ENCODE results near the gene CDCA4. TPM values are rescaled to one million over a fixed set of nuclear protein-coding genes. Genes with fewer than 3 reads are reported as not detected.

The CDCA4 gene
- total and polyA plus RNA-seq, 2 experiments from 2014 or later = 24.0 to 27.5 TPM

GRCh38 chr14:105061428-105062047, 40.7 kb upstream of the CDCA4 start:
- Histone ChIP-seq H3F3A (ENCODE audit: insufficient read depth) (no peaks in the 10 kb centered on the region), H3K4me3 (no peak overlapping the region), H3K4me1 (ENCODE audit: insufficient read depth) (no peaks in the 10 kb centered on the region), H3K27me3 (replicated peaks; ENCODE audit: insufficient read depth) (no peaks in the 10 kb centered on the region), H3K9me3 (ENCODE audit: low read depth) (no peaks in the 10 kb centered on the region), H3K36me3 (ENCODE audit: low read depth) (no peaks in the 10 kb centered on the region), H3K4me2 (ENCODE audit: unreplicated experiment) (no peak overlapping the region), H3K27ac (no peak overlapping the region), H3K79me2 (ENCODE audit: insufficient read depth) (no peaks in the 10 kb centered on the region), H4K20me1 (ENCODE audit: insufficient read depth) (no peaks in the 10 kb centered on the region), H3K9ac (no peak overlapping the region), H2AFZ (no peak overlapping the region), H3K9me2 (ENCODE audit: insufficient read depth) (no peaks in the 10 kb centered on the region)
- in situ Hi-C loops (cut with MboI) = no loop called here
- DNase-seq = no peak
- TF ChIP-seq EZH2phosphoT487 (IDR thresholded peaks at IDR 0.05; ENCODE audit: insufficient read depth, low read depth) = no peak
- no peak for TF ChIP-seq EZH2 (IDR thresholded peaks at IDR 0.05; ENCODE audit: insufficient read depth, poor library complexity, severe bottlenecking)
- 59 to 80% methylated on average over 9 to 13 of the region's 13 CpGs for WGBS, 2 experiments (ENCODE audit: low coverage in 1 of 2, low lambda C conversion rate in 2 of 2, missing lambda C conversion rate in 2 of 2)

GRCh38 chr14:105060751-105061427, 40.0 kb upstream of the CDCA4 start:
- Histone ChIP-seq H3K4me3 (no peak overlapping the region), H3K9me2 (ENCODE audit: insufficient read depth) (no peaks in the 10 kb centered on the region), H2AFZ (no peak overlapping the region), H3F3A (ENCODE audit: insufficient read depth) (no peaks in the 10 kb centered on the region), H3K36me3 (ENCODE audit: low read depth) (no peaks in the 10 kb centered on the region), H3K9me3 (ENCODE audit: low read depth) (no peaks in the 10 kb centered on the region), H4K20me1 (ENCODE audit: insufficient read depth) (no peaks in the 10 kb centered on the region), H3K9ac (no peak overlapping the region), H3K4me2 (ENCODE audit: unreplicated experiment) (no peak overlapping the region), H3K4me1 (ENCODE audit: insufficient read depth) (no peaks in the 10 kb centered on the region), H3K27ac (no peak overlapping the region), H3K79me2 (ENCODE audit: insufficient read depth) (no peaks in the 10 kb centered on the region), H3K27me3 (replicated peaks; ENCODE audit: insufficient read depth) (no peaks in the 10 kb centered on the region)
- 76 to 80% methylated on average over 18 to 30 of the region's 30 CpGs for WGBS, 2 experiments (ENCODE audit: low coverage in 1 of 2, low lambda C conversion rate in 2 of 2, missing lambda C conversion rate in 2 of 2)
- no peak for DNase-seq
- TF ChIP-seq EZH2phosphoT487 (IDR thresholded peaks at IDR 0.05; ENCODE audit: insufficient read depth, low read depth) = no peak
- no peak for TF ChIP-seq EZH2 (IDR thresholded peaks at IDR 0.05; ENCODE audit: insufficient read depth, poor library complexity, severe bottlenecking)
- in situ Hi-C loops (cut with MboI) = no loop called here

- Histone ChIP-seq H3K36me3 (ENCODE audit: low read depth) (no peaks in the 10 kb centered on the region), H3K4me2 (ENCODE audit: unreplicated experiment) (no peak overlapping the region), H2AFZ (no peak overlapping the region), H3K79me2 (ENCODE audit: insufficient read depth) (no peaks in the 10 kb centered on the region), H3K9me3 (ENCODE audit: low read depth) (no peaks in the 10 kb centered on the region), H3K27me3 (replicated peaks; ENCODE audit: insufficient read depth) (no peaks in the 10 kb centered on the region), H4K20me1 (ENCODE audit: insufficient read depth) (no peaks in the 10 kb centered on the region), H3K9ac (no peak overlapping the region), H3K4me1 (ENCODE audit: insufficient read depth) (no peaks in the 10 kb centered on the region), H3K9me2 (ENCODE audit: insufficient read depth) (no peaks in the 10 kb centered on the region), H3K27ac (no peak overlapping the region), H3K4me3 (no peak overlapping the region), H3F3A (ENCODE audit: insufficient read depth) (no peaks in the 10 kb centered on the region)
- 69 to 77% methylated on average over 13 to 14 of the region's 16 CpGs for WGBS, 2 experiments (ENCODE audit: low coverage in 1 of 2, low lambda C conversion rate in 2 of 2, missing lambda C conversion rate in 2 of 2)
- in situ Hi-C loops (cut with MboI) = no loop called here
- DNase-seq = no peak
- TF ChIP-seq EZH2phosphoT487 (IDR thresholded peaks at IDR 0.05; ENCODE audit: insufficient read depth, low read depth) = no peak
- no peak for TF ChIP-seq EZH2 (IDR thresholded peaks at IDR 0.05; ENCODE audit: insufficient read depth, poor library complexity, severe bottlenecking)
Measured at GRCh38 chr14:105059925-105060565, 39.2 kb upstream of the CDCA4 start.

- no peaks in the 10 kb centered on the region for H3F3A ChIP-seq (ENCODE audit: insufficient read depth)
- H3K27ac ChIP-seq = no peak overlapping the region
- H3K4me2 ChIP-seq (ENCODE audit: unreplicated experiment) = no peak overlapping the region
- no peaks in the 10 kb centered on the region for H3K36me3 ChIP-seq (ENCODE audit: low read depth)
- H3K79me2 ChIP-seq (ENCODE audit: insufficient read depth) = no peaks in the 10 kb centered on the region
- no peaks in the 10 kb centered on the region for H3K4me1 ChIP-seq (ENCODE audit: insufficient read depth)
- no peaks in the 10 kb centered on the region for H3K27me3 ChIP-seq (replicated peaks; ENCODE audit: insufficient read depth)
- 68 to 78% methylated on average over 18 to 22 of the region's 22 CpGs for WGBS, 2 experiments (ENCODE audit: low coverage in 1 of 2, low lambda C conversion rate in 2 of 2, missing lambda C conversion rate in 2 of 2)
- no peak overlapping the region for H2AFZ ChIP-seq
- no peak overlapping the region for H3K9ac ChIP-seq
- no peak overlapping the region for H3K4me3 ChIP-seq
- TF ChIP-seq EZH2 (IDR thresholded peaks at IDR 0.05; ENCODE audit: insufficient read depth, poor library complexity, severe bottlenecking) = no peak
- TF ChIP-seq EZH2phosphoT487 (IDR thresholded peaks at IDR 0.05; ENCODE audit: insufficient read depth, low read depth) = no peak
- in situ Hi-C loops (cut with MboI) = no loop called here
- no peaks in the 10 kb centered on the region for H3K9me3 ChIP-seq (ENCODE audit: low read depth)
- no peak for DNase-seq
- no peaks in the 10 kb centered on the region for H3K9me2 ChIP-seq (ENCODE audit: insufficient read depth)
- H4K20me1 ChIP-seq (ENCODE audit: insufficient read depth) = no peaks in the 10 kb centered on the region
Measured at GRCh38 chr14:105059035-105059924, 38.4 kb upstream of the CDCA4 start.
